ENCODE results near the gene CCDC187. TPM values are rescaled to one million over a fixed set of nuclear protein-coding genes. Genes with fewer than 3 reads are reported as not detected.

The CCDC187 gene
- total RNA-seq, 1 donor = under 0.01 TPM

DNA sequence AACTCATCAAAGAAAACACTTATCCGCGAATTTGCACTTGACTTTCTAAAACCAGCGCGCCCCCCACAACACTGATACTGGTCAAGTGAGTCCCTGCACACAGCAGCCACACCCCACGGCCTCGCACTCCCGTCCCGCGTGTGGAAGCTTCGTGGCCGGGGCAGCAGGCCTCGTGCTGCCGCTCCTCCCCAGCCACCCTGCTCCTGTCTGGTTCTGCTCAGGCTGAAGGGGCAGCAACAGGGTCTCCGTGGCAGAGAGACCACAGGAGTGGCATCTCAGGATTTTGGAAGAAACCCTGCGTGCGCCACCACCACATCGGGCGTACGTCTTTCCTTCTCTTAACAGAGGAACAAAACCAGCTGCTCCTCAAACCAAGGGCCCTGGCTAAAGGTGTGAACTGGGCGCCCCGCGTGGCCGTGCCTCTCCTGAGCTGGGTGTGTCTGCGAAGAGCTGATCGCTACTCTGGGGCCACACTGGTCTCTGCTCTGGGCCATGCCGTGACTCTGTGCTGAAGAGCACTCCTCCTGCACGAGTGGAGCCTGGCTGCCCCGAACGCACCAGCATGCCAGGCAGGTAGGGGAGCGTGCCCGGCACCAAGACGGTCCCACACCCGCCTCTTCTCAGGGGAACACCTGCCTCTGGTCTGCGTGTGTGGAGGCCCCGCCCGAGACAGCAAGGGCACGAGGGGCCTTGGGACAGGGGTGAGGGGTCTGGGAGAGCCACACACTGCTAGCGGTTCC is 81.6 kb downstream of the CCDC187 start:
- TF ChIP-seq, protein P1, sequence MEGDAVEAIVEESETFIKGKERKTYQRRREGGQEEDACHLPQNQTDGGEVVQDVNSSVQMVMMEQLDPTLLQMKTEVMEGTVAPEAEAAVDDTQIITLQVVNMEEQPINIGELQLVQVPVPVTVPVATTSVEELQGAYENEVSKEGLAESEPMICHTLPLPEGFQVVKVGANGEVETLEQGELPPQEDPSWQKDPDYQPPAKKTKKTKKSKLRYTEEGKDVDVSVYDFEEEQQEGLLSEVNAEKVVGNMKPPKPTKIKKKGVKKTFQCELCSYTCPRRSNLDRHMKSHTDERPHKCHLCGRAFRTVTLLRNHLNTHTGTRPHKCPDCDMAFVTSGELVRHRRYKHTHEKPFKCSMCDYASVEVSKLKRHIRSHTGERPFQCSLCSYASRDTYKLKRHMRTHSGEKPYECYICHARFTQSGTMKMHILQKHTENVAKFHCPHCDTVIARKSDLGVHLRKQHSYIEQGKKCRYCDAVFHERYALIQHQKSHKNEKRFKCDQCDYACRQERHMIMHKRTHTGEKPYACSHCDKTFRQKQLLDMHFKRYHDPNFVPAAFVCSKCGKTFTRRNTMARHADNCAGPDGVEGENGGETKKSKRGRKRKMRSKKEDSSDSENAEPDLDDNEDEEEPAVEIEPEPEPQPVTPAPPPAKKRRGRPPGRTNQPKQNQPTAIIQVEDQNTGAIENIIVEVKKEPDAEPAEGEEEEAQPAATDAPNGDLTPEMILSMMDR (IDR thresholded peaks at IDR 0.05; ENCODE audit: insufficient read depth, low read depth, low read length) = no peak
- no peak for DNase-seq (ENCODE audit: low read depth)
- no peak overlapping the region for H3K4me3 ChIP-seq (ENCODE audit: low read depth, low read length)

DNA sequence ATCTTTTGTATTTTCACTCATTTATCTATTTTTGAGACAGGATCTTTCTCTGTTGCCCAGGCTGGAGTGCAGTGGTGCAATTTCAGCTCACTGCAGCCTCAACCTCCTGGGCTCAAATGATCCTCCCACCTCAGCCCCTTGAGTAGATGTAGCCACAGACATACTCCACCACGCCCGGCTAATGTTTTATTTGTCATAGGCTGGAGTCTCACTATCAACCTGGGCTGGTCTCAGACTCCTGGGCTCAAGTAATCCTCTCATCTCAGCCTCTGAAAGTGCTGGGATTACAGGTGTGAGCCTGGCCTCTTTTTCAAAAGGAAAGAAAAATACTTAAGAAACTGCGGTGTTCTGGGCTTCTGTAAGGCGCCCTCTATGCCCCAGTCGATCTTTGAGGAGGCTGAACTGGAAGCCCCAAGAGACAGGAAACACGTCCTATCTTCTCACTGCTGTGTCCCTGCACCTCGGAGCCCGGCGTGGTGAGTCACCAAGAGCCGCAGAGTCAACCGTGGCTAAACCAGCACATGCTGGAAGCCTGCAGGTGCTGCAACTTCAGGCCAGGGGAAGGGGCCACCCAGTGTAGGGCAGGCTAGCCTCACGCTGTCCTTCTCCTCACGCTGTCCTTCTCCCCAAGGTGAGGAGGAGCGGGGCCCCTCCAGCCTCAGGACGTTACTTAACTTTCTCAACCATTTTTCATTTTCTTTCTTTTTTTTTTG is 83.7 kb downstream of the CCDC187 start:
- peak; percentile 58 for DNase-seq (ENCODE audit: low read depth)
- TF ChIP-seq, protein P1 (IDR thresholded peaks at IDR 0.05; ENCODE audit: insufficient read depth, low read depth, low read length) = no peak
- H3K4me3 ChIP-seq (ENCODE audit: low read depth, low read length) = no peak overlapping the region

DNA sequence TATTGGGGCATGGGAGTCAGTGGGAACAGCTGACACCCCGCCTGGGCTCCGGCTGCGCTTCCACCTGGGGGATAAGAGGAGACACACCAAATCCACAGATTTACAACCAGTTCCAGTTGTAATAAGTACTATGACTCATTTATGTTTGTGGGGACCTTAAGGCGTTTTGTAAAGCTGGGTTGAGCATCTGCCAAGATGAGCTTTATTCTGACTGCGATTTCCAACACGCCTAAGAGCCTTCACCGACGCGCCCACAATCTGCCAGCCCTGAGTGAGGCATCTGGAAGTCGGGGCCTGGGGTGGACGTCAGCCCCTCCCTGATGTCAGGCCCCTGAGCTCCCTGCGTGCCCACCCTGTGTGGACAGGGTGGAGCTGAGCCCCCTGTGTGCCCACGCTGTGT is 84.6 kb downstream of the CCDC187 start:
- DNase-seq (ENCODE audit: low read depth) = peak; percentile 80
- TF ChIP-seq, protein P1 (IDR thresholded peaks at IDR 0.05; ENCODE audit: insufficient read depth, low read depth, low read length) = no peak
- H3K4me3 ChIP-seq (ENCODE audit: low read depth, low read length) = no peak overlapping the region

DNA sequence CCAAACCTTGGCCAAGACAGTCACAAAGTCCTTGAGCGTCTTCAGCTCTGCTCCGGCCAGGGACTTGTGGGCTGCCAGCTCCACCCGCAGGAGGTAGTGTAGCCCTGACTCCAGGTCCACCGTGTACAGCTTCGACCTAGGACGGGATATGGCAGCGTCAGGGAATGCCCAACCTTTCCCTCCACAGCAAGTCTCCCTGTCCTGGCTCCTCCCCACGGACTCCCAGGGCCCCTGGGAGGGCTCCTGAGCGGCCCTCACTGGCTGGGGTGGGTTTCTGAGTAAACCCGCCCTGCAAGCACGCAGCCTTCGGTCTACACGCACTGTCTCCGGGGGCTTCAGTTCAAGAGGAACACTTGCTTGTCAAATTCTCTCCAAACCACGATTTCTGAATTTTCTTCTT is 85.2 kb downstream of the CCDC187 start:
- DNase-seq (ENCODE audit: low read depth) = no peak
- no peak overlapping the region for H3K4me3 ChIP-seq (ENCODE audit: low read depth, low read length)
- TF ChIP-seq, protein P1 (IDR thresholded peaks at IDR 0.05; ENCODE audit: insufficient read depth, low read depth, low read length) = no peak

DNA sequence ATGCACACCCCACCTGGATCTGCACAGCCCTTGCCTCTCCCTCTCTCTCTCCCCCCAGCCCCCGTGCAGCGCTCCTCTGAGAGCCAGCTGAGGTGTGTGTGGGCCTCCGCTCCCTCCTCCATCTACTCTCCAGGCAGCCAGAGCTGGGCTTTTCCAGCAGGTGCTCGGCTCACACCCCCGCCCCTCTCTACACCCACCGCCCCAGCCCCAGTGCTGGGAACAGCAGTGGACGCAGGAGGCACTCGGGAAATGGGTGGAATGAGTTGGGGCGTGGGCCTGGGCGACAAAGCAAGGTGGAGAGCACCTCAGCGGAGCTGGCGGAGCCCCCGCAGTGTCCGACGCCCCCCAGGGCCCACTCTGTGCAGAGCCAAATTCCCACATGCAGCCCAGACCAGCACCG is 85.6 kb downstream of the CCDC187 start:
- H3K4me3 ChIP-seq (ENCODE audit: low read depth, low read length) = no peak overlapping the region
- DNase-seq (ENCODE audit: low read depth) = no peak
- TF ChIP-seq, protein P1 (IDR thresholded peaks at IDR 0.05; ENCODE audit: insufficient read depth, low read depth, low read length) = no peak

DNA sequence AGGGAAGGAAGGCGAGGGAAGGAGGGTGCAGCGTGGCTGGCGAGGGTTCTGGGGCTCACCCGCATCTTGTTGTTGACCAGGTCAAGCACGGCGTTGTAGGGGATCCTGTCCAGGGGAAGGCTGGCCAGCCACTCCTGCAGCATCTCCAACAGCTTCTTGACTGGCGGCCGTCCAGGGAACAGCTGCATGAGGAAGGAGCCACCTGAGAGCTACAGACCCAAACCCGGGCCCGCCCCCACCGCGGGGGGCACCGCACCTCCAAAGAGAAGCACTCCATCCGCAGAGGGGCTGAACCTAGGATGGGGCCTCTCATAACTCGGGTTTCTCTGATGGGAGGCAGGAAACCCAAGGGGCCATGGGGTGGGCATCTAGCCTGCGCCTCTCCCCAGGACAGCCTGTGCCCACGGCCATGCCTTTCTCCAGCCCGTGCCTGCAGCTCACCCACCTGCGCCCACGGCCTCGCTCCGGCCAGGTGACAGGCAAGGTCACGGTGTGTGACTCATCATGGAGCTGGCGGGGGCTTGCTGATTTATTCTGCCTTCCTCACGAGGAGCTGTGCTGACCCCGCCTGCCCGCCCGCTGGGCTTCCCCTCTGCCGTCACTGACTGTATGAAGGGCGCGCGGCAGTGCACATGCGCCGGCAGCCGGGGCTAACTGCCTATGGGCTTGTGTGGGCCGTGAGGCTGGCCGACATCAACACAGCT is 87.2 kb downstream of the CCDC187 start:
- TF ChIP-seq, protein P1 (IDR thresholded peaks at IDR 0.05; ENCODE audit: insufficient read depth, low read depth, low read length) = no peak
- DNase-seq (ENCODE audit: low read depth) = no peak
- no peak overlapping the region for H3K4me3 ChIP-seq (ENCODE audit: low read depth, low read length)

All from fibroblast of villous mesenchyme (primary cell).